ENCODE results near the gene SMC4.

- TF ChIP-seq POLR2A (IDR thresholded peaks at IDR 0.05) (no peak), CTCF (IDR thresholded peaks at IDR 0.05) (no peak)
Measured at GRCh38 chr3:160474416-160474838, 75.0 kb downstream of the SMC4 start.
